CD14-positive monocyte (primary cell): Measurements from ENCODE around the gene BCO2. TPM values are rescaled to one million over a fixed set of nuclear protein-coding genes. Genes with fewer than 3 reads are reported as not detected.

Experiments used
- DNase-seq, 3 donors: peaks; one replicate each; pipeline ENCODE4 v3.0.0-alpha.2; 2011 to 2022
- H2AFZ ChIP-seq: 2 replicates; pipeline ENCODE4 v1.6.0; 2012; ENCODE audit warnings: mild to moderate bottlenecking, low read depth, low read length, inconsistent platforms; ENCODE audit not compliant: insufficient read depth, poor library complexity, severe bottlenecking
- H3K27ac ChIP-seq, 2 donors: 1 replicate in 1 of 2; 2 replicates in 1 of 2; pipeline ENCODE4 v1.5.1; 2012 to 2013; ENCODE audit warnings: low read length in 2 of 2, control low read depth in 1 of 2, inconsistent platforms in 1 of 2, low read depth in 1 of 2, mild to moderate bottlenecking in 1 of 2
- H3K27me3 ChIP-seq, 2 donors: one replicate each; pipeline versions ENCODE4 v1.6.0 to v1.6.1; 2011 to 2013; ENCODE audit warnings: low read length in 2 of 2; ENCODE audit not compliant: control insufficient read depth in 2 of 2, insufficient read depth in 2 of 2
- H3K36me3 ChIP-seq, 2 donors: replicated peaks in 1 of 2; 1 replicate in 1 of 2; 2 replicates in 1 of 2; pipeline versions ENCODE4 v1.5.1 to v1.6.1; 2012 to 2013; ENCODE audit warnings: low read length in 2 of 2, control low read depth in 1 of 2, inconsistent platforms in 1 of 2, mild to moderate bottlenecking in 1 of 2; ENCODE audit not compliant: insufficient read depth in 2 of 2, control insufficient read depth in 1 of 2
- H3K4me1 ChIP-seq, 2 donors: 1 replicate in 1 of 2; 2 replicates in 1 of 2; pipeline versions ENCODE4 v1.5.1 to v1.6.1; 2012 to 2013; ENCODE audit warnings: low read length in 2 of 2, control low read depth in 1 of 2, inconsistent platforms in 1 of 2, mild to moderate bottlenecking in 1 of 2, moderate library complexity in 1 of 2; ENCODE audit not compliant: insufficient read depth in 2 of 2, control insufficient read depth in 1 of 2
- H3K4me2 ChIP-seq: replicated peaks from 2 replicates; pipeline ENCODE3; 2012; ENCODE audit warnings: low read length, moderate library complexity, mild to moderate bottlenecking; ENCODE audit not compliant: poor library complexity, severe bottlenecking; ENCODE audit errors: extremely low read depth
- H3K4me3 ChIP-seq, 3 experiments: fragments of 200-600 bp in 1 of 3; sonication (generic) in 1 of 3; replicated peaks in 1 of 3; 1 replicate in 2 of 3; 2 replicates in 1 of 3; pipeline ENCODE4 v1.5.1; 2011 to 2013; ENCODE audit warnings: low read length in 3 of 3, mild to moderate bottlenecking in 3 of 3, control low read depth in 2 of 3, low read depth in 2 of 3, inconsistent platforms in 1 of 3, moderate library complexity in 1 of 3
- H3K79me2 ChIP-seq: 2 replicates; pipeline ENCODE4 v1.6.0; 2012; ENCODE audit warnings: mild to moderate bottlenecking, control low read depth, inconsistent platforms, low read length, moderate library complexity; ENCODE audit not compliant: insufficient read depth
- H3K9ac ChIP-seq: 2 replicates; pipeline ENCODE4 v1.6.0; 2017; ENCODE audit warnings: low read length, mild to moderate bottlenecking; ENCODE audit not compliant: insufficient read depth, poor library complexity, severe bottlenecking
- H3K9me3 ChIP-seq, 2 donors: replicated peaks in 1 of 2; 1 replicate in 1 of 2; 2 replicates in 1 of 2; pipeline versions ENCODE4 v1.5.1 to v1.6.1; 2012 to 2013; ENCODE audit warnings: low read length in 2 of 2, control low read depth in 1 of 2; ENCODE audit not compliant: control insufficient read depth in 1 of 2, insufficient read depth in 1 of 2
- H4K20me1 ChIP-seq: 2 replicates; pipeline ENCODE4 v1.6.0; 2012; ENCODE audit warnings: mild to moderate bottlenecking, low read length, control low read depth, moderate library complexity; ENCODE audit not compliant: insufficient read depth
- H3K27ac Mint-ChIP-seq, 7 donors: one replicate each; pipeline ENCODE4 v1.8.0; 2020; ENCODE audit warnings: mild to moderate bottlenecking in 7 of 7, mixed read lengths in 7 of 7, moderate library complexity in 6 of 7, inconsistent platforms in 2 of 7
- H3K27me3 Mint-ChIP-seq, 3 donors: one replicate each; pipeline ENCODE4 v1.8.0; 2021 to 2022; ENCODE audit warnings: low read depth in 3 of 3, mild to moderate bottlenecking in 3 of 3, mixed read lengths in 3 of 3, moderate library complexity in 3 of 3, inconsistent platforms in 1 of 3
- H3K36me3 Mint-ChIP-seq, 2 donors: one replicate each; pipeline ENCODE4 v1.8.0; 2020; ENCODE audit warnings: mixed read lengths in 2 of 2, inconsistent platforms in 1 of 2, mild to moderate bottlenecking in 1 of 2
- H3K4me1 Mint-ChIP-seq: one replicate; pipeline ENCODE4 v1.8.0; 2020; ENCODE audit warnings: mild to moderate bottlenecking, mixed read lengths
- H3K4me3 Mint-ChIP-seq, 2 donors: one replicate each; pipeline ENCODE4 v1.8.0; 2020; ENCODE audit warnings: mild to moderate bottlenecking in 2 of 2, mixed read lengths in 2 of 2, moderate library complexity in 1 of 2
- H3K9me3 Mint-ChIP-seq, 7 donors: one replicate each; pipeline ENCODE4 v1.8.0; 2020 to 2022; ENCODE audit warnings: mixed read lengths in 7 of 7, mild to moderate bottlenecking in 6 of 7, moderate library complexity in 6 of 7, inconsistent platforms in 2 of 7
- WGBS: methylation state at CpG from one replicate; pipeline ENCODE4 v1.1.5; 2013; ENCODE audit warnings: missing lambda C conversion rate; ENCODE audit not compliant: insufficient coverage; 5-methylcytosine and 5-hydroxymethylcytosine counted together
- intact Hi-C, 2 donors: fragments of 100-400 bp; cut with micrococcal nuclease; formaldehyde crosslinking; loops; one replicate each; pipeline versions ENCODE4 v1.15.0 to v1.15.1; 2023
- polyA plus RNA-seq, 3 donors: library from polyadenylated mRNA; depleted of rRNA in 1 of 3; unstranded in 2 of 3; stranded (reverse) in 1 of 3; fragments of 300-500 nt in 2 of 3; fragments of >200 nt in 1 of 3; fragmentation: Illumina TruSeq in 2 of 3; gene quantifications; 1 replicate in 2 of 3; 2 replicates in 1 of 3; pipeline ENCODE4 v1.2.3, GENCODE V29; 2012 to 2021
- small RNA-seq: library from RNA; depleted of rRNA; stranded (forward); fragments of <200 nt; gene quantifications from one replicate; pipeline ENCODE3, GENCODE V24; 2012; ENCODE audit warnings: low read depth; ENCODE audit not compliant: insufficient read length
- TF ChIP-seq, protein P1 (sequence below): fragments of 200-600 bp; IDR thresholded peaks from one replicate; pipeline ENCODE4 v1.8.0; 2022; ENCODE audit warnings: antibody characterized with exemption, mild to moderate bottlenecking

Gene BCO2
- polyA plus RNA-seq, 3 donors = 0.20 to 1.9 TPM; not detected in 1

DNA sequence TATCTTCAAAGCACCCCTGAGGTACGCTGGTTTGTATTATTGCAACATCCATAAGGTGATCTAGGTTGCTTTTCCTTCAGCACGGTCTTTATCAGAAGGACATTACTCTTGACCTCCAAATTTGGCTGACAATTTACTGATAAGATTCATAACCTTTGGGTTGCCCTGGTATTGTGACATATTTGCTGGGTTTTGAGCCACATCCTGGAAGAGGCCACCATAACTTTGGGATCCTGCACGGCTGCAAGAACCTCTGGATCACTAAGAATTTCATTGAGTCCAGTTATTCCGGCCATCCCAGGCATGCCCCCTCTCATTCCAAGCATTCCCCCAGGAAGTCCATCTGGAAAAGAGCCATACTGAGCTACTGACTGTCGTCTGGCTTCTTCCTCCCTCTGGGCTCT, 91.9 kb downstream of the BCO2 start:
- intact Hi-C loops = no loop called here
- no peaks in the 10 kb centered on the region for H3K27me3 ChIP-seq
- peaks cover 0 to 6% of the 10 kb centered on the region in 2 donors for H3K4me1 ChIP-seq
- H3K9ac ChIP-seq = no peak overlapping the region
- H3K79me2 ChIP-seq = no peaks in the 10 kb centered on the region
- WGBS = 78% methylated on average over 5 of the region's 5 CpGs
- no peaks in the 10 kb centered on the region for H4K20me1 ChIP-seq
- H3K4me3 ChIP-seq = no peak overlapping the region
- H3K36me3 ChIP-seq = no peaks in the 10 kb centered on the region
- Mint-ChIP-seq H3K4me3 (no peak overlapping the region), H3K4me1 (no peaks in the 10 kb centered on the region), H3K27ac (no peak overlapping the region), H3K36me3 (peaks cover 0 to under 1% of the 10 kb centered on the region in 2 donors), H3K27me3 (no peaks in the 10 kb centered on the region), H3K9me3 (no peaks in the 10 kb centered on the region)
- no peak overlapping the region for H3K27ac ChIP-seq
- TF ChIP-seq, protein P1, sequence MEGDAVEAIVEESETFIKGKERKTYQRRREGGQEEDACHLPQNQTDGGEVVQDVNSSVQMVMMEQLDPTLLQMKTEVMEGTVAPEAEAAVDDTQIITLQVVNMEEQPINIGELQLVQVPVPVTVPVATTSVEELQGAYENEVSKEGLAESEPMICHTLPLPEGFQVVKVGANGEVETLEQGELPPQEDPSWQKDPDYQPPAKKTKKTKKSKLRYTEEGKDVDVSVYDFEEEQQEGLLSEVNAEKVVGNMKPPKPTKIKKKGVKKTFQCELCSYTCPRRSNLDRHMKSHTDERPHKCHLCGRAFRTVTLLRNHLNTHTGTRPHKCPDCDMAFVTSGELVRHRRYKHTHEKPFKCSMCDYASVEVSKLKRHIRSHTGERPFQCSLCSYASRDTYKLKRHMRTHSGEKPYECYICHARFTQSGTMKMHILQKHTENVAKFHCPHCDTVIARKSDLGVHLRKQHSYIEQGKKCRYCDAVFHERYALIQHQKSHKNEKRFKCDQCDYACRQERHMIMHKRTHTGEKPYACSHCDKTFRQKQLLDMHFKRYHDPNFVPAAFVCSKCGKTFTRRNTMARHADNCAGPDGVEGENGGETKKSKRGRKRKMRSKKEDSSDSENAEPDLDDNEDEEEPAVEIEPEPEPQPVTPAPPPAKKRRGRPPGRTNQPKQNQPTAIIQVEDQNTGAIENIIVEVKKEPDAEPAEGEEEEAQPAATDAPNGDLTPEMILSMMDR = no peak
- H3K4me2 ChIP-seq = no peak overlapping the region
- DNase-seq = no peak
- no peaks in the 10 kb centered on the region for H3K9me3 ChIP-seq
- H2AFZ ChIP-seq = no peak overlapping the region

DNA sequence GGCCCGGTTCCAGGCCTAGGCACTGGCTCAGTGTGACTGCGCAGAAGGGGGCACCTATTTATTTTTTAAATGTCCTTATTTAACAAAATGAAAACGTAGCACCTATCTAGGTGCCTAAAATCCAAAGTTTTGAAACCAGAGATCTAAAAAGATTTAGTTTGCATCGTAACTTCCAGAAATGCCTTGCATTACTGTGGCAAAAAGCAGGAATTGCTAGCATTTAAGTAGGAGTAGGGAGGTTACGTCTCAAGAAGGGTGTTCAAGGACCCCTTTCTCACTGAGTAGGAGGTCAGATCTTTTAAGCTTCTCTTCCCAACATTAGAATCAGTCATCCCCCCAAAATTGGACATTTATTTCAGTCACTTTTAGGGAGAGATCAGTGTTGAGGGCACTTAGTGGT, 93.1 kb downstream of the BCO2 start:
- Mint-ChIP-seq H3K36me3 (peaks cover 0 to 3% of the 10 kb centered on the region in 2 donors), H3K4me3 (no peak overlapping the region), H3K9me3 (peaks cover 0 to 2% (median 0%) of the 10 kb centered on the region in 7 donors), H3K4me1 (no peaks in the 10 kb centered on the region), H3K27ac (peak overlapping the region in 1 of 7 donors; percentile 57), H3K27me3 (no peaks in the 10 kb centered on the region)
- intact Hi-C loops = no loop called here
- Histone ChIP-seq H3K36me3 (no peaks in the 10 kb centered on the region), H3K27me3 (no peaks in the 10 kb centered on the region), H3K27ac (no peak overlapping the region), H3K9me3 (no peaks in the 10 kb centered on the region), H4K20me1 (no peaks in the 10 kb centered on the region), H2AFZ (no peak overlapping the region), H3K9ac (no peak overlapping the region), H3K79me2 (no peaks in the 10 kb centered on the region), H3K4me1 (peaks cover 0 to 6% of the 10 kb centered on the region in 2 donors), H3K4me2 (no peak overlapping the region), H3K4me3 (no peak overlapping the region)
- no CpG with 5 or more reads among the region's 5 CpGs for WGBS
- DNase-seq = no peak
- TF ChIP-seq, protein P1 = no peak

Small RNA genes within 50 kb of the gene (small RNA-seq; reads per million reads assigned to genes)
- not detected for gene MRPS36P4

Other genes starting within 250 kb of the BCO2 start
- under 1 TPM in 2 of 3 donors, not detected in 1; 0.07 to 0.17 TPM for gene DIXDC1, start 238.2 kb upstream of the BCO2 start, polyA plus RNA-seq
- 10 to 100 TPM in 2 of 3 donors, 1 to 10 TPM in 1; 5.8 to 14.6 (median 11.5) TPM for gene DLAT, start 150.1 kb upstream of the BCO2 start, polyA plus RNA-seq
- gene PIH1D2, start 101.5 kb upstream of the BCO2 start, polyA plus RNA-seq = not detected
- 1 to 10 TPM; 5.3 to 9.4 (median 7.7) TPM for gene NKAPD1, start 101.2 kb upstream of the BCO2 start, polyA plus RNA-seq
- 100 to 1,000 TPM in 2 of 3 donors, 10 to 100 TPM in 1; 27.9 to 160 (median 143) TPM for gene TIMM8B, start 88.8 kb upstream of the BCO2 start, polyA plus RNA-seq
- 100 to 1,000 TPM in 2 of 3 donors, 10 to 100 TPM in 1; 60.4 to 270 (median 270) TPM for gene SDHD, start 88.6 kb upstream of the BCO2 start, polyA plus RNA-seq
- gene IL18, start 11.4 kb upstream of the BCO2 start, polyA plus RNA-seq = 10 to 100 TPM; 11.7 to 16.2 (median 16.1) TPM
- under 1 TPM in 1 of 3 donors, not detected in 2; 0.43 TPM for gene TEX12, start 8.1 kb upstream of the BCO2 start, polyA plus RNA-seq
- 10 to 100 TPM; 11.8 to 25.0 (median 14.0) TPM for gene PTS, start 50.9 kb downstream of the BCO2 start, polyA plus RNA-seq
- gene PLET1, start 85.3 kb downstream of the BCO2 start, polyA plus RNA-seq = not detected